Measurements from ENCODE around the gene MBIP. TPM values are rescaled to one million over a fixed set of nuclear protein-coding genes. Genes with fewer than 3 reads are reported as not detected.

MBIP gene
- total RNA-seq, 1 experiment from 2014 or later, result 19.1 TPM

DNA sequence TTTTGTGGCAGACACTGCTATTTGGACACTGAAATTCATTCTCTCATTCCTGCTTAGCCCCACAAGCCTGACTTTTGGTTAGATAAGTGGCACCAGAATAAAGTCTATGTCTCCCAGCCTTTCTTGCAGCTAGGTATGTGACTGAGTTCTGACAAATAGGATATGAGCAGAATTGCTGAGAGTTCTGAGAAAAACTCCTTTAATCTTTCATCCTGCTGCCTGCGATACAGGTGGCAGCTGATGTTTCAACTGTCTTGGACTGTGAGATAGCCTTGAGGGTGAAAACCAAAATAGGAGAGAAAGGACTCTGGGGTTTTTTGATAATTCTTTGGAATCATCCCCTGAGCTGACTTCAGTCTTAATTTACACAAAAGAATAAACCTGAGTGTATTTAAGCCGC, 55.8 kb downstream of the MBIP start:
- no peaks in the 10 kb centered on the region for H4K20me1 ChIP-seq (ENCODE audit: insufficient read depth)
- ChIA-PET CTCF (no interaction called here), POLR2A (no interaction called here), RAD21 (ENCODE audit: low non-redundant PET in 1 of 2, low total read pairs in 2 of 2, uncharacterized antibody in 2 of 2, unreplicated experiment in 2 of 2) (no interaction called here)
- DNase-seq (ENCODE audit: low read depth, low spot score), result no peak
- ATAC-seq, result no peak
- H3K79me2 ChIP-seq (ENCODE audit: insufficient read depth, low read length), result no peaks in the 10 kb centered on the region
- no peaks in the 10 kb centered on the region for H3K9me2 ChIP-seq (ENCODE audit: insufficient read depth)
- no peaks in the 10 kb centered on the region for H3K36me3 ChIP-seq (ENCODE audit: control insufficient read depth in 1 of 2, insufficient read depth in 2 of 2, low read length in 2 of 2)
- no peak overlapping the region for H3K4me2 ChIP-seq (ENCODE audit: low read length)
- no peaks in the 10 kb centered on the region for H3K27me3 ChIP-seq (ENCODE audit: insufficient read depth, low read length)
- no peak overlapping the region for H3K4me3 ChIP-seq (replicated peaks in 1 of 2; ENCODE audit: low read depth in 1 of 2, low read length in 2 of 2)
- no TSS peak for BruUV-seq (replicated peaks)
- TF ChIP-seq POLR2AphosphoS5 (IDR thresholded peaks at IDR 0.05; ENCODE audit: low read depth, low read length) (no peak), CEBPB (IDR thresholded peaks at IDR 0.05; ENCODE audit: low read depth) (no peak), EZH2 (IDR thresholded peaks at IDR 0.05) (no peak), SIN3A (IDR thresholded peaks at IDR 0.05; ENCODE audit: low read depth) (no peak), EZH2phosphoT487 (IDR thresholded peaks at IDR 0.05; ENCODE audit: borderline replicate concordance) (no peak), SP1 (IDR thresholded peaks at IDR 0.05; ENCODE audit: low read depth) (no peak), EGR1 (IDR thresholded peaks at IDR 0.05; ENCODE audit: low read depth) (no peak), CBX3 (IDR thresholded peaks at IDR 0.05; ENCODE audit: low read depth) (no peak), ZNF274 (IDR thresholded peaks at IDR 0.05; ENCODE audit: low read depth, low read length) (no peak), ZFX (IDR thresholded peaks at IDR 0.05) (no peak), POLR2A (IDR thresholded peaks at IDR 0.05; ENCODE audit: borderline replicate concordance, extremely low read depth, insufficient read depth, insufficient read length) (no peak), YY1 (IDR thresholded peaks at IDR 0.05; ENCODE audit: extremely low read depth, insufficient replicate concordance, low read depth, low read length) (no peak), FOSL1 (IDR thresholded peaks at IDR 0.05; ENCODE audit: low read depth) (no peak), RAD21 (IDR thresholded peaks at IDR 0.05; ENCODE audit: low read depth) (no peak), JUND (IDR thresholded peaks at IDR 0.05) (no peak), TCF7L2 (IDR thresholded peaks at IDR 0.05; ENCODE audit: borderline replicate concordance, extremely low read depth, insufficient read depth, insufficient read length) (no peak)
- TF ChIP-seq, protein P1, sequence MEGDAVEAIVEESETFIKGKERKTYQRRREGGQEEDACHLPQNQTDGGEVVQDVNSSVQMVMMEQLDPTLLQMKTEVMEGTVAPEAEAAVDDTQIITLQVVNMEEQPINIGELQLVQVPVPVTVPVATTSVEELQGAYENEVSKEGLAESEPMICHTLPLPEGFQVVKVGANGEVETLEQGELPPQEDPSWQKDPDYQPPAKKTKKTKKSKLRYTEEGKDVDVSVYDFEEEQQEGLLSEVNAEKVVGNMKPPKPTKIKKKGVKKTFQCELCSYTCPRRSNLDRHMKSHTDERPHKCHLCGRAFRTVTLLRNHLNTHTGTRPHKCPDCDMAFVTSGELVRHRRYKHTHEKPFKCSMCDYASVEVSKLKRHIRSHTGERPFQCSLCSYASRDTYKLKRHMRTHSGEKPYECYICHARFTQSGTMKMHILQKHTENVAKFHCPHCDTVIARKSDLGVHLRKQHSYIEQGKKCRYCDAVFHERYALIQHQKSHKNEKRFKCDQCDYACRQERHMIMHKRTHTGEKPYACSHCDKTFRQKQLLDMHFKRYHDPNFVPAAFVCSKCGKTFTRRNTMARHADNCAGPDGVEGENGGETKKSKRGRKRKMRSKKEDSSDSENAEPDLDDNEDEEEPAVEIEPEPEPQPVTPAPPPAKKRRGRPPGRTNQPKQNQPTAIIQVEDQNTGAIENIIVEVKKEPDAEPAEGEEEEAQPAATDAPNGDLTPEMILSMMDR (IDR thresholded peaks at IDR 0.05 in 2 of 3, conservative IDR thresholded peaks at IDR 0.05 in 1 of 3; ENCODE audit: borderline replicate concordance in 1 of 3, insufficient read depth in 1 of 3, low read depth in 2 of 3, low read length in 2 of 3), result no peak
- TF ChIP-seq, protein P2, sequence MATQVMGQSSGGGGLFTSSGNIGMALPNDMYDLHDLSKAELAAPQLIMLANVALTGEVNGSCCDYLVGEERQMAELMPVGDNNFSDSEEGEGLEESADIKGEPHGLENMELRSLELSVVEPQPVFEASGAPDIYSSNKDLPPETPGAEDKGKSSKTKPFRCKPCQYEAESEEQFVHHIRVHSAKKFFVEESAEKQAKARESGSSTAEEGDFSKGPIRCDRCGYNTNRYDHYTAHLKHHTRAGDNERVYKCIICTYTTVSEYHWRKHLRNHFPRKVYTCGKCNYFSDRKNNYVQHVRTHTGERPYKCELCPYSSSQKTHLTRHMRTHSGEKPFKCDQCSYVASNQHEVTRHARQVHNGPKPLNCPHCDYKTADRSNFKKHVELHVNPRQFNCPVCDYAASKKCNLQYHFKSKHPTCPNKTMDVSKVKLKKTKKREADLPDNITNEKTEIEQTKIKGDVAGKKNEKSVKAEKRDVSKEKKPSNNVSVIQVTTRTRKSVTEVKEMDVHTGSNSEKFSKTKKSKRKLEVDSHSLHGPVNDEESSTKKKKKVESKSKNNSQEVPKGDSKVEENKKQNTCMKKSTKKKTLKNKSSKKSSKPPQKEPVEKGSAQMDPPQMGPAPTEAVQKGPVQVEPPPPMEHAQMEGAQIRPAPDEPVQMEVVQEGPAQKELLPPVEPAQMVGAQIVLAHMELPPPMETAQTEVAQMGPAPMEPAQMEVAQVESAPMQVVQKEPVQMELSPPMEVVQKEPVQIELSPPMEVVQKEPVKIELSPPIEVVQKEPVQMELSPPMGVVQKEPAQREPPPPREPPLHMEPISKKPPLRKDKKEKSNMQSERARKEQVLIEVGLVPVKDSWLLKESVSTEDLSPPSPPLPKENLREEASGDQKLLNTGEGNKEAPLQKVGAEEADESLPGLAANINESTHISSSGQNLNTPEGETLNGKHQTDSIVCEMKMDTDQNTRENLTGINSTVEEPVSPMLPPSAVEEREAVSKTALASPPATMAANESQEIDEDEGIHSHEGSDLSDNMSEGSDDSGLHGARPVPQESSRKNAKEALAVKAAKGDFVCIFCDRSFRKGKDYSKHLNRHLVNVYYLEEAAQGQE (IDR thresholded peaks at IDR 0.05; ENCODE audit: low read depth), result no peak
- TF ChIP-seq, protein P3, sequence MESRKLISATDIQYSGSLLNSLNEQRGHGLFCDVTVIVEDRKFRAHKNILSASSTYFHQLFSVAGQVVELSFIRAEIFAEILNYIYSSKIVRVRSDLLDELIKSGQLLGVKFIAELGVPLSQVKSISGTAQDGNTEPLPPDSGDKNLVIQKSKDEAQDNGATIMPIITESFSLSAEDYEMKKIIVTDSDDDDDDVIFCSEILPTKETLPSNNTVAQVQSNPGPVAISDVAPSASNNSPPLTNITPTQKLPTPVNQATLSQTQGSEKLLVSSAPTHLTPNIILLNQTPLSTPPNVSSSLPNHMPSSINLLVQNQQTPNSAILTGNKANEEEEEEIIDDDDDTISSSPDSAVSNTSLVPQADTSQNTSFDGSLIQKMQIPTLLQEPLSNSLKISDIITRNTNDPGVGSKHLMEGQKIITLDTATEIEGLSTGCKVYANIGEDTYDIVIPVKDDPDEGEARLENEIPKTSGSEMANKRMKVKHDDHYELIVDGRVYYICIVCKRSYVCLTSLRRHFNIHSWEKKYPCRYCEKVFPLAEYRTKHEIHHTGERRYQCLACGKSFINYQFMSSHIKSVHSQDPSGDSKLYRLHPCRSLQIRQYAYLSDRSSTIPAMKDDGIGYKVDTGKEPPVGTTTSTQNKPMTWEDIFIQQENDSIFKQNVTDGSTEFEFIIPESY (IDR thresholded peaks at IDR 0.05; ENCODE audit: extremely low read depth, insufficient replicate concordance, low read length), result no peak
- TF ChIP-seq, protein P4, sequence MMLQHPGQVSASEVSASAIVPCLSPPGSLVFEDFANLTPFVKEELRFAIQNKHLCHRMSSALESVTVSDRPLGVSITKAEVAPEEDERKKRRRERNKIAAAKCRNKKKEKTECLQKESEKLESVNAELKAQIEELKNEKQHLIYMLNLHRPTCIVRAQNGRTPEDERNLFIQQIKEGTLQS (IDR thresholded peaks at IDR 0.05), result no peak
- intact Hi-C loops (cut with micrococcal nuclease), result no loop called here
- no peaks in the 10 kb centered on the region for H3K4me1 ChIP-seq (ENCODE audit: control insufficient read depth in 1 of 2, insufficient read depth in 2 of 2, low read length in 2 of 2)
- H3K9me3 ChIP-seq (ENCODE audit: control insufficient read depth in 1 of 2, insufficient read depth in 1 of 2, low read depth in 1 of 2, low read length in 2 of 2), result no peaks in the 10 kb centered on the region
- no peak overlapping the region for H3K27ac ChIP-seq (ENCODE audit: low read depth, low read length)
- H2AFZ ChIP-seq (ENCODE audit: low read depth, low read length, poor library complexity, severe bottlenecking), result no peak overlapping the region
- H3K9ac ChIP-seq (ENCODE audit: low read length), result no peak overlapping the region
